ENCODE measurements around the gene MICAL3.
A peak's percentile ranks its signal among the peaks of the same experiment; 100 is the strongest.

The MICAL3 gene

DNA sequence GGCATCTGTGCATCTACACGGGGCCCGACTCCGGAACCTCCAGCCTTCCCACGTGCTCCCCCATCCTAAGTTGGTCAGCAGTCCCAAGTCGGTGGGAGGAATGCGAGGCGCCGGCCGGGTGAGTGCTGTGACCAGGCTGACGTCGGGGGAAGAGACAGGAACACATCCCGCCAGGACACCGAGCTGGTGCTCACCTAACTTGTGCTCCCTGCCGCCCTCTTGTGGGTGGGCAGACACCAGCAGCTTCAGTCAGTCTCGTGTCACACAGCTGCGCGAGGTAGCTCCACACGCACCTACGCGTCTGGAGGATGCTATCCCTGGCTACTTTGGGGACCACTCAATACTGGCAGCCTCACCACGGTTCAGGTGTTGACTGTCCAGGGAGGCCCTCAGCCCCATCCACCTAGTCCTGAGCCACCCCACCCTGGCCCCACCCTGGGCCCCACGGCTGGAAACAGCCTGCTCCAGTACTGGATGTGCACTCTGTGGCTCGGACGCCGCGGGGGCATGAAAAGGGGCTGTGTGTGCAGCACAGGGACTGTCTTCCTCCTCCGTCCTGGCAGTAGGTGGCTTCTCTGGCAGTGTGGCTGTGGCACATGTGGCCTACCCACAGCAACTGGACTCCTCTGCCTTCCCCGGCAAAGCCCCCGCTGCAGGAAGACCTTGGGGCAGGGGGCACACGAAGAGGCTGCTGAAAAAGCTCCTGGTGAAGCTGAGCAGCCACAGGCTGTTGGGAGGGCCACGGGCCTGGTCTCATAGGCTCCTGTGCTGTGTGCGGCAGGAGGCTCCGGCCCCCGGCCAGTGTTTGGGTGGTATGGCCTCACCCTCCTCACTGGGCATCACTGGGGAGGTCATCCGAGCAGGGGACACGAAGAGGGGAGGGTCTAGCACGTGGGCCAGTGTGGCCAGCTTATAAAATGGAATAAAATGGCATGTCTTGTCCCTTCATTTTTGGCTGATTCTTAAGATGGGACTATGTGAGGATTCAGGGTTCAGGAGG, 238.9 kb downstream of the MICAL3 start:
- peak; percentile 30 to 52 for DNase-seq

DNA sequence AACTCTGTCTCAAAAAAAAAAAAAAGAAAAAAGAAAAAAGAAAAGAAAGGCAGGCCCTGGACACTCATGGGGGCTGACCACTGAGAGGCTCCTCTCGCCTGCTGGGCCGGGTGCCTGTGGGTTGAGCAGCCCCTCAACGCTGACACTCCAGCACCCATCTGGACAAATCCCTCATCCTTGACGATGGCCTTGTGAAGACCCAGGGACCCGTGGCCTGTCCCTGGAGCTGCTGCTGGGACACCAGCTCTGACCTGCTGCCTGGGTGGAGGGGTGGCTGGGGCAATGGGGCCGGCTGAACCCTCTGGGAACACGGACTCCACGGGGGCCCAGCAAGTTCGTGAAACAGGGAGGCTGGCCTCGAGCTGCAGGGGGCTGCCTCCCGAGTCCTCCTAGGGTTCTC, 239.6 kb downstream of the MICAL3 start:
- no peak for DNase-seq

DNA sequence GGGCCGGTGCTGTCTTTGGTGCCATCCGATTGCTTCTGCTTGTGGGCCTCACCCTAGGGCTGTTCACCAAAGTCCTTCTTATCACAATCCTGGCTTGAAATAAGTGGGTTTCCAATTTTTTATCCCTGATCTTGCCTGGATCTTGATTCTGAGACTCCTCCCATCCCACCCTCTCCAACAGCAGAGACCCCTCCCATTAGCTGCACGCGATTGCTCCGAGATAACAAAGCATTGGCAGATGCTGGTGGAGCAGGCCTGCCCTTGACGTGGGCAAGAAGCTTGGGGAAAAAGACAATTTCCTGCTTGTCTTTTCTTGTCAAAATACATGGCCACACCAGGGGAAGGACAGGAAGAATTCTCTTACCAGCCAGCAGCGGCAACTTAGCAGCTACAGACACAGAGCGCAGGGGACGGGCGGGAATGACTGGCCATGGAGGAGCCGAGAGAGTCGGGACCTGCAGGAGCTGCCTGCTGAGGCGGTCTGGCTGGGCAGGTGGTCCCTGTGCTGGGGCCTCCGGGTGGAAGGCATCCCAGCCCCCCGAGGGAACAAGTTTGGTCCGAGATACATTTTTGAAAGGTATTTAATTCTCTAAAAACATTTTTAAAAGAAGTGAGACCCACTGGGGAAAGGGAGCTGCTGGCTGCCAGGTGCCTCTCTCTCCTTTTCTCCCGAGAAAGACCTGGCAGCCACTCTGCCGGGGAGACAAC, 240.4 kb downstream of the MICAL3 start:
- DNase-seq, result no peak

DNA sequence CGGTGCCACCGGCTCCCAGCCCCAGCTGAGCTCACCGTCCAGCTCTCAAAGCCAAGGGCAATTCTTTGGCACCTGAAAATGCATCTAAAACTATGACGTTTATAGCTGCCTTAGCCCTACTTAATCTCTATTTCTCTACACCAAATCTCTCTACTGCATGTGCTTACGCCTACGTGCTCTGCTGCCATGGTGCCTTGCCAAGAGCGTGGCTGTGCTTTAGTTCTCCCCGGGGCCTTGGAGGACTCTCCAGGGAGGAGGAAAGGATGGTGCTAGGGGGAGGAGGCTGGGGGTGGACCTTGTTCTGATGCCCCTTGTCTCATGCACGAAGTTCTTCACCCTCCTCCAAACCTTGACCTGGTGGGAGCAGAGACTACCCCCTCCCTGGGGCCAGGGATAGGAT, 241.0 kb downstream of the MICAL3 start:
- no peak for DNase-seq

DNA sequence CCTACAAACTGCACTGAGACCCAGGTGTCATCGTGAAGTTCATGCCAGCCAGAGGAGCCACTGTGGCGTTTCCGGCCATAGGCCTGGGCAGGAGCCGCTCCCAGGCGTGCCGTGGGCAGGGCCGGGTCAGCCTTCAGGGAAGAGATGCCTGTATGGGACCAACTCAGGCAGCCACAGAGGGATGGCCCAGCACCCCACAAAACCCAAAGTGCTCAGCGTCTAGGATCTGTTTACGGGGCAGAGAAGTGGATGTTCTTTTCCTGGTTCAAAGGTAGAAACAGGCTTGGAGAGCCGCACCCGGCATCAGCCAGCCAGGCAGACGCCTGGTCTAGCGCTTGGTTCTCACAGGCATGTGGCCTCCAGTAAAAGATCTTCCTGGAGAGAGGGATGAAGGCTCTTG, 241.7 kb downstream of the MICAL3 start:
- DNase-seq, result no peak

DNA sequence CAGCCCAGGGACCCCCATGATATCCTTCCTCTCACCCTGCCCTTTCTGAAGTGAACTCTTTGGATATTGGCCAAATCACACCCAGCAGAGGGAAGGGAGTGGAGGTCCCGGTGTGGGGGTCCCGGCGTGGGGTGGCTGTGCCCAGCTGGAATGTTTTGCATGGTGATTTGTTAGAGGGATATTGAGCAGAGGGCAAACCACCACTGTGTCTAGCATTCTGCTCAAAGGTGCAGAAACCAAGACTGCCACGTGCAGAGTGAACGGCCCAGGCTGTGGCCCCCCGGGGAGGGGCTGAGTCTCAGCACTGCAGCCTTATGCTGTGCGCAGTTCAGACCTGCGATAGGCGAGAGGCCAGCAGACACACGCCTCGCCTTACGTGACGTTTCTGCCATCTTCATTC, 242.2 kb downstream of the MICAL3 start:
- DNase-seq, result no peak

DNA sequence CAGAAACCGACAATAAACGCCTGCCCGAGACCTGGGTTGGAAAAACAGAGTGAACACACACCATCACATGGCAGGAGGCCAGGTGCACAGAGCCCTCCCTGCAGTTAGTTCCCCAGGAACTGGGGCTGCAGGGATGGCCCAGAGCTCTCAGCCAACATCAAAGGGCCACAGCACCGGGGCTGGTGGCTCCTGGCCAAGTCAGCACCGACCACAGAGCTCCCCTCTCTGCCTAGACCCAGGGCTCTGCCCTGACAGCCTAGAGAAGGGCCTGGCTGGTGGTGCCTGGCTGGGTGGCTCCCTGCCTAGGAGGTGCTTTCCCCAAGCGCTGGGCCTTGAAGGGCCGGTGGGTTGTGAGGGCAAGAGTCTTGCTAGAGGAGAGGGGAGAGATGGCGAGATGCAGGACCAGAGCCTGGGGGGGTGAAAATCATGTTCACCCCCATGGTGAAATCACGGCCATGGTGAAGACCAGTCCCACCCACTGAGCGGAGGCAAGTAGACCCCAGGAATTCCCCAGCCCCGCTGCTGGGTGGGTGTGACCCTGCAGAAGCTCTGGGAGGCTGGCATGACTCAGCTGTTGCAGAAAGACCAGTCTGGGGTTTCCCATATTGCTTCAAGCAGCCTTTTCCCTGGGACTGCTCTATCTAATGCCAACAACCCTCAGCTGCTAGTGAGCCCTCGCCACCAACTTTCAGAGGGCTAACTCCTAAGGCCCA, 242.9 kb downstream of the MICAL3 start:
- DNase-seq, result peak; percentile 68 to 77

DNA sequence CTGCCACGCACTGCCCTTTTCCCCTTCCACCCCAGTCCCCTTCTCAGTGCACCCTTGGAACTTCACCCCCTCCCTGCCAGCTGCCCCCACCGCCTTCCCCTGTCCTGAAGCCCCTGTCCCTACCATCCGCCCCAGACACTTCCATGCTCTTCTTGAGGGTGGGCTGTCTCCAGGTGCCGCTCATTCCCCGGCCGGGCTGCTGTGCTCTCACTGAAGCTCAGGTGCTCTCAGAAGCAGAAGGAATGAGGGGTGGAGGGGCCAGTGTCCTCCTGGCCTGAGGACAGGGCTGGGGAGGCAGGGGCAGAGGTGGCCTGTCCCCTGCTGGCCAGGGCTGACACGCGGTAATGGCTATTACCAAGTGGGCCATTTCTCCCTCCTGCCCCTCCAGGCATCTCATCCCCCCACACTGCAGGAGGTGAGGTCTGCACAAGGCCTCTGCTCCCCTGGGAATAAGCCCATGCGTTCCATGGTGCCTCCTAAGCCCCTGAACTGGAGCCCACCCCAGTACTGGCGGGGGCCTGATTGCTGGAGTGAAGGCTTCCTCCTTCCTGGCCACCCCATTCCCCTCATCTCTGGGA, 243.5 kb downstream of the MICAL3 start:
- DNase-seq, result no peak

DNA sequence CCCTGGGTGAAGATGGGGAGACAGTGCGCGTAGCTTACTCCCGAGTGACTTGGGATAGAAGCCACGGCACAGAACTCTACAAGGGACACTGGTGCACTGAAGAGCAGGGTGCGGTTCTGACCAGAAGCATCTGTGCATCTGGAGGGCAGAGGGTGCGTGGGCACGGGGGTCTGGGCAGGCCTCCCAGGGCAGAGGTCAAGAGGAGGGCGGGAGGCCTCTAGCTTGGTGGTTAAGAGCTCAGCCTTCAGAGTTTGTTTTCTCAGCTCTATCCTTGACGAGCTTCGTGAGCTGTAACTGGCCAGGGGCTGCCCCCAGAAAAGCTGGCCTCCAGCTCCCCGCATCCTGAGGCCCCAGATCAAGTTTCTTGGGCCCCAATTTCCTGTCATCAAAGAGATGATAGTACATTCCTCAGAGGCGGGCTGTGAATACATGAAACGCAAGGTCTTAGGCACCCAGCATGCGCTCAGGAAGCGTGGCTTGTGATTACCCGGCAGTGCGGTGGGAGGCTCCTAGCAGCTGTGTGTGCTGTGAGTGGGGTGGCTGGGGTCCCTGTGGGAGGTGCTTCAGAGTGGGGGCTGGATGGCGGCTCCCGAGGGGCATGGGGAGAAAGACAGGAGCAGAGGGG, 244.1 kb downstream of the MICAL3 start:
- DNase-seq, result no peak

DNA sequence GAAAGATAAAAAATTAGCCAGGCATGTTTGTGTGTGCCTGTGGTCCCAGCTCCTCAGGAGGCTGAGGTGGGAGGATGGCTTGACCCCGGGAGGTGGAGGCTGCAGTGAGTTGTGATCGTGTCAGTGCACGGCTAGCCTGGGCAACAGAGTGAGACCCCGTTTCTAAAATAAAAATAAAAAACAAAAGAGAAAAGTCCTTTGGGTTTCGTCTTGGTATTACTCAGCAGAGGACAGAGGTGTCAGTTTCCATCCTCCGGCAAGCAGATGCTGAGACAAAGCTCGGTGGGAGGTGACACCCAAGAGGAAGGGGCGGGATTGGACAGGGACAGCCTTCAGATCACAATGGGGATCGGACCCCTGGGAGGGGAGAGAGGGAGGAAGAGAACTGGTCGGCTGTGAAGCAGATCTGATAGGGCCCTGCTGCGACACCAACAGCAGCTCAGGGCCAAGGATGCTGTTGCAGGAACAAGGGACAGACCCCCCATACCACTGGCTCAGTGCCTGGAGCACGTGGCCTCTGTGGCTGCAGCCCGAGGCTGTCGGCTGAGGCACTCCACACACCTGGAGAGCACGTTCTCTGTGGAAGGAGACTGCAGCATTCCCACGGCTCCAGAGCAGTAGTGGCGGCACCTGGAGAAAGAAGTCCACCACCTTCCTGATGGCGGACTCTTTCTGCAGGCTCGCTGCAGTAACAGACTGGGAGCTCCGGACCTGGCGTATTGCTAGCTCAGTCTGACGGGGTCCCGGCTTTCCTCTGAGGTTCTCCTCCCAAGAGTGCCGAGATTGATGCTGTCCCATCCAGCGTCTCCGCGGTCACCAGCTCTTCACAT, 244.9 kb downstream of the MICAL3 start:
- no peak for DNase-seq

DNA sequence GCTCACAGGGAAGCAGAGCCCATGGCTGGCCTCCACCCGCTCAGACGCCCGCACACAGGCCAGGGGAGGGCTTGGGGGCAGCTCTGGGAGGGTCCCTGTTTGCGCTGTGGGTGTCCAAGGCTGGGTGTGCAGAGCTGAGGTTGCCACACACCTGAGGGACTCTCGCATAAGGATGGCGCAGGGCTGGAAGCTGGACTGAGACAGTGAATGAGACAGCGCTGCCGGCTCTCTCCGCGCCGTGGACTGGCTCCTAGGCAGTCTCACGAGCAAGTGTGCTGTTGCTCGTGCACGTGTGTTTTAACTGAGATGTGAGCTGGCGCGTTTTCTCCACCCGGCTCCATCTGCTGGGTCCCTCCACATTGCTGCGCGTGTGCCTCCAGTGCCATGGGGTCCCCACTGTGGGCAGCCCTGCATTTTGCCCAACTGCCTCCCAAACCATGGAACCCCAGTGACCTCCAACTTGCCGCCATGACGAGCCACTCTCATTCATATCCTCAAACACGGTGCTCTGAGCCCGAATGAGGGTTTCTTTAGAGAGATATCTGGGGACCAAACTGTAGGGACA, 245.9 kb downstream of the MICAL3 start:
- DNase-seq, result no peak

DNA sequence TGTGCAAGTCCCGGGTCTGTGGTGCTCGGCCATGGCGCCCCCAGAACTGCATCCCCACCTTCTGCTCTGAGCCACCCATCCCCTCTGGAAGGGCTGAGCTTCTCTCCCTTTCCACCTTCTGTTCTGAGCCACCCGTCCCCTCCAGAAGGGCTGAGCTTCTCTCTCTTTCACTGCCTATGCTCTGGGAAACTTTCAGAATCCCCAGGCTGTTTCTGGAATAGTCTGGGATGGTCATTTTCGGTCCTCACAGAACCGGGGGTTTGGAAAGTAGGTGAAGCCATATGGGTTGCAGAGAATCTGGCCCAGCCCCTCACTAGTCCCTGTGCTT, 246.7 kb downstream of the MICAL3 start:
- DNase-seq, result no peak

DNA sequence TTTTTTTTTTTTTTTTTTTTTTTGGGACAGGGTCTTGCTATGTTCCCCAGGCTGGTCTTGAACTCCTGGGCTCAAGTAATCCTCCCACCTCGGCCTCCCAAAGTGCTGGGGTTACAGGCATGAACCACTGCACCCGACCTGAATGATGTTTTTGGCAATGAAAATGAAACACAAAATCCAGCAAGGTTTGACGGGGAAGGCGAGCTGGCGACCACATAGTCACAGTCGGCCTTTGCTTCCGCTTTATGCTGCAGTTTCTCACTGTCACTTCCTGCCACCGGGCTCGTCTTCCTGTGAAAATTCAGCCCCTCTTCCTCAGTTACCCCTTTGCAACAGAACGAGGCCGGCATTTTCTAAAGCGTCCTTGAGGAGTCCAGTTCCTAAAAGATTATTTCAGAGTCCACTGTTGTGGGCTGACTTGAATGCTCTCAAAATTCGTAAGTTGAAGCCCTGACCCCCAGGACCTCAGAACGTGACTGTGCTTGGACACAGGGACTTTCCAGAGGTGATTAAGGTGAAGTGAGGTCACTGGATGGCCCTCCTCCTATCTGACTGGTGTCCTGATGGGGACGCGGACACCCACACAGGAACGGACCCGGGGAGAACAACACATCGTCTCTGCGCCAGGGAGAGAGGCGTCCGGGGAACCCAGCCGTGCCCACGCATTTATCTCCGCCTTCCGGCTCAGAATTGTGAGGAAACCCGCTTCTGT, 247.2 kb downstream of the MICAL3 start:
- DNase-seq, result no peak

DNA sequence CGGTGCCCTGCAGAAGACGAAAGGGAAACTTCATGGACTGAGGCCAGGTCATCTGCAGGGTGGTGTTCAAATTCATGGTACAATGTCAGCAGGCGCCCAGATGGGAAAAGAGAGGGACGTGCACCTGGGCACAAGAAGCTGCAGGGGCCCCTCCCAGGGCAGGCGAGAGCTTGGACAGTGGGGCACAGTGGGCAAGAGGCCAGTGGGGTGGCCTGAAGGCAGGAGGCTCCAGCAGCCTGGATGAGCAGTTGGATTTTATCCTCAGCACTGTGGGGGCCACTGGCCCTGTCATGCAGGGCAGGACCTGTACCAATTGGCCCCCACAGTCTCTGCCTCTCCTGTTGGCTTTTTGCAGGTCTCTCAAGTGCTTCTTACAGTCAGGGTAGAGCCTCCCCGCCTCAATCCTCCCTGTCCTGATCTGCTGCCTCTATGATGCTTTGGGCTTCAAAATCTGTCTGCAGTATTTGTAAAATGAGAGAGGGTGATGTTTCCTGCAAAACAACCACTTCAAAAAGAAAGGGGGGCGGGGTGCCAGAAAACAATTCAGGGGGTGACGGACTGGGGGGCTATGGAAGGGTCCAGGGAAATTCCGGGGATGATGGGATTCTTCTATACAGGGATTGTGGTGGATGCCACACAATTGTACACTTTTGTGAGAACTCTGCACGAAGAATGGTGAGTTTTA, 248.4 kb downstream of the MICAL3 start:
- DNase-seq, result no peak

DNA sequence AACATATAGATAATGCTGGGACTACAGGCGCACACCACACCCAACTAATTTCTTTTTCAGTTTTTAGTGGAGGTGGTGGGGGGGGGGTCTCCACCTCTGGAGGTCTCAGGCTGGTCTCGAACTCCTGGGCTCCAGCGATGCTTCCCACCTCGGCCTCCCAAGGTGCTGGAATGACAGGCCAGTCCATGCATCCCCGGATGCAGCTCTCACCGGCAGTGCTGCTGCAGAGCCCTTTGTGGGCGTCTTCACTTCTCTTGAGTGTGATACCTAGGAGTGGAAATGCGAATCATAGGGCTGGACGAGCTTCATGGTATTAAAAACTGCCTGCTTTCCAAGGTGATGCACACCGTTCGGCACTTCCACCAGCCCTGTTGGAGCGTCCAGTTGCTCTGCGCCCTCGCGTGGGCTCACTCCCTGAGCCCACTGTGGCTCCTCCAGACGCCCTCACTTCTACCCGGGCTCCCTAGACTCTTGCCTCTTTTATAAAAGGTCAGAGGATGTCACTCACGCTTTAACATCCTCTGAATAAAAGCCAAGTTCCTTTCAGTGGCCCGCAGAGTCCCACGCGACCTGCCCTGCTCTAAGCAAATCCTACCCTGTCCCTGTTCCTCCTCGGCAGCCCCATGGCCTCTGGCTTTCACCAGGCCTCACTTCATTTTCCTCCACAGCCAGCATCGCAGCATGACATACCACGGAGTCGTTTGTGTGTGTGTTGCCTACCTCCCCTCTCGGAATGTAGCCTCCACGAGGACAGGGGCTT, 249.3 kb downstream of the MICAL3 start:
- no peak for DNase-seq

DNA sequence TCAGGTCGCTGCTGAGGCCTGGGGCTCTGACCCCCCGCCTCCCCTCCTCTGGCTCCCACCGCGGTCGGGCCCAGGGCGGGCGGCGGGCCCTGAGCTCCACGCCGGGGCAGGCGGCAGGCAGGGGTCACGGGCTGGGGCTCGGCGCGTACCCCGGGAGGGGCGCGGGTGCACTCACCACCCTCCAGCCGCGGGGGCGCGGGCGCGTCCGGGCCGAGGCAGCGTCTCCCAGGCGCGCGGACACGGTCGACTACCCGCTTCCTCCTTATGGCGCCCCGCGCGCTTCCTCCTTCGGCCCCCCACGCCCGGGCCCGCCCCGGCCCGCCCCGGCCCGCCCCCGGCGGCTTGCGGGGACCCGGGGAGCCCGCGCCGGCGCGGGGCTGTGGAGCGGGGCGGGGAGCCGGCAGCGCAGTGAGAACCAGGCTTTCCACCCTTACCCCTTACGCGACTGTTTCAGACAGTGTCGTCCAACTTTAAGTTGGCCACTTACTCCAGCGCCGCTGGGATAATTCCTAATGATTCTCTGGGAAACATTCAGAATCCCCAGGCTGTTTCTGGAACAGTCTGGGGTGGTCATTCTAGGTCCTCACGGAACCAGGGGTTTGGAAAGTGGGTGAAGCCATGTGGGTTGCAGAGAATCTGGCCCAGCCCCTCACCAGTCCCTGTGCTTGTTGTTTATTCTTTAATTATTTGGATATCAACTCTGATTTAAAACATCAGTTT, 250.0 kb downstream of the MICAL3 start, which contains the start of gene BID:
TSS of gene BID (minus strand) at position 264 of the 720 bp plus-strand sequence. CDS start 24,353 bp downstream, outside the sequence.
- DNase-seq, result no peak

DNA sequence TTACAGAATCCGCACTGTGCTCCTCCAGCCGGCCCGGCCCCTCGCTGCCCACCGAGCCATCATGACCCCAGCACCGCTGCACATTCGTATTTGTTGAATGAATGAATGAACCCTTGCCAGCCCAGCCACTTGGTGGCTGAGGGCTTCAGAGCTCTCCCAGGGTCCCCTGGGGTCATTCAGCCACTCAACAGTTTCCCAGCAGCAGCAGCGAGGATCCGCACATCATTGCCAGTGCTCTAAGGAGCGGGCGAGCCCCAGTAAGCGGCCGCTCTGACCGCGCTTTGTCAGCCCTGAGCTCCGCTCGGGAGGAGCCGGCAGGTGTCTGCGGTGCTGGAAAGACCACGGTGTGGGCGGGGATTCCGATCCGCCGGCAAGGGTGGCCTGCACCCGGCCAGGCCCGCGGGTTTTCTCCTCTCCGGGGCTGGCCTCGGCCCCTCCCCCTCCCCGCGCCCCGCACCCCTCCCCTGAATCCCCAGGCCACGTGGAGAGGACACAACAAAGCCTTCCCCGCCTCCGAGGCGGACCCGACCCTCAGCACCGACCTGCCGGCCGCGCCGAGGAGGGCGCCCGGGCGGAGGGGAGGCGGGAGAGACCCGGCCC, 250.7 kb downstream of the MICAL3 start:
- peak; percentile 59 to 69 for DNase-seq

Data from SHP77 (cell line).